CD14-positive monocyte (primary cell): ENCODE results near the gene COQ8A. TPM values are rescaled to one million over a fixed set of nuclear protein-coding genes. Genes with fewer than 3 reads are reported as not detected.

Experiments used
- DNase-seq, 3 donors: peaks; one replicate each; pipeline ENCODE4 v3.0.0-alpha.2; 2011 to 2022
- H2AFZ ChIP-seq: 2 replicates; pipeline ENCODE4 v1.6.0; 2012; ENCODE audit warnings: mild to moderate bottlenecking, low read depth, low read length, inconsistent platforms; ENCODE audit not compliant: insufficient read depth, poor library complexity, severe bottlenecking
- H3K27ac ChIP-seq, 2 donors: 1 replicate in 1 of 2; 2 replicates in 1 of 2; pipeline ENCODE4 v1.5.1; 2012 to 2013; ENCODE audit warnings: low read length in 2 of 2, control low read depth in 1 of 2, inconsistent platforms in 1 of 2, low read depth in 1 of 2, mild to moderate bottlenecking in 1 of 2
- H3K27me3 ChIP-seq, 2 donors: one replicate each; pipeline versions ENCODE4 v1.6.0 to v1.6.1; 2011 to 2013; ENCODE audit warnings: low read length in 2 of 2; ENCODE audit not compliant: control insufficient read depth in 2 of 2, insufficient read depth in 2 of 2
- H3K36me3 ChIP-seq, 2 donors: replicated peaks in 1 of 2; 1 replicate in 1 of 2; 2 replicates in 1 of 2; pipeline versions ENCODE4 v1.5.1 to v1.6.1; 2012 to 2013; ENCODE audit warnings: low read length in 2 of 2, control low read depth in 1 of 2, inconsistent platforms in 1 of 2, mild to moderate bottlenecking in 1 of 2; ENCODE audit not compliant: insufficient read depth in 2 of 2, control insufficient read depth in 1 of 2
- H3K4me1 ChIP-seq, 2 donors: 1 replicate in 1 of 2; 2 replicates in 1 of 2; pipeline versions ENCODE4 v1.5.1 to v1.6.1; 2012 to 2013; ENCODE audit warnings: low read length in 2 of 2, control low read depth in 1 of 2, inconsistent platforms in 1 of 2, mild to moderate bottlenecking in 1 of 2, moderate library complexity in 1 of 2; ENCODE audit not compliant: insufficient read depth in 2 of 2, control insufficient read depth in 1 of 2
- H3K4me2 ChIP-seq: replicated peaks from 2 replicates; pipeline ENCODE3; 2012; ENCODE audit warnings: low read length, moderate library complexity, mild to moderate bottlenecking; ENCODE audit not compliant: poor library complexity, severe bottlenecking; ENCODE audit errors: extremely low read depth
- H3K4me3 ChIP-seq, 3 experiments: fragments of 200-600 bp in 1 of 3; sonication (generic) in 1 of 3; replicated peaks in 1 of 3; 1 replicate in 2 of 3; 2 replicates in 1 of 3; pipeline ENCODE4 v1.5.1; 2011 to 2013; ENCODE audit warnings: low read length in 3 of 3, mild to moderate bottlenecking in 3 of 3, control low read depth in 2 of 3, low read depth in 2 of 3, inconsistent platforms in 1 of 3, moderate library complexity in 1 of 3
- H3K79me2 ChIP-seq: 2 replicates; pipeline ENCODE4 v1.6.0; 2012; ENCODE audit warnings: mild to moderate bottlenecking, control low read depth, inconsistent platforms, low read length, moderate library complexity; ENCODE audit not compliant: insufficient read depth
- H3K9ac ChIP-seq: 2 replicates; pipeline ENCODE4 v1.6.0; 2017; ENCODE audit warnings: low read length, mild to moderate bottlenecking; ENCODE audit not compliant: insufficient read depth, poor library complexity, severe bottlenecking
- H3K9me3 ChIP-seq, 2 donors: replicated peaks in 1 of 2; 1 replicate in 1 of 2; 2 replicates in 1 of 2; pipeline versions ENCODE4 v1.5.1 to v1.6.1; 2012 to 2013; ENCODE audit warnings: low read length in 2 of 2, control low read depth in 1 of 2; ENCODE audit not compliant: control insufficient read depth in 1 of 2, insufficient read depth in 1 of 2
- H4K20me1 ChIP-seq: 2 replicates; pipeline ENCODE4 v1.6.0; 2012; ENCODE audit warnings: mild to moderate bottlenecking, low read length, control low read depth, moderate library complexity; ENCODE audit not compliant: insufficient read depth
- H3K27ac Mint-ChIP-seq, 7 donors: one replicate each; pipeline ENCODE4 v1.8.0; 2020; ENCODE audit warnings: mild to moderate bottlenecking in 7 of 7, mixed read lengths in 7 of 7, moderate library complexity in 6 of 7, inconsistent platforms in 2 of 7
- H3K27me3 Mint-ChIP-seq, 3 donors: one replicate each; pipeline ENCODE4 v1.8.0; 2021 to 2022; ENCODE audit warnings: low read depth in 3 of 3, mild to moderate bottlenecking in 3 of 3, mixed read lengths in 3 of 3, moderate library complexity in 3 of 3, inconsistent platforms in 1 of 3
- H3K36me3 Mint-ChIP-seq, 2 donors: one replicate each; pipeline ENCODE4 v1.8.0; 2020; ENCODE audit warnings: mixed read lengths in 2 of 2, inconsistent platforms in 1 of 2, mild to moderate bottlenecking in 1 of 2
- H3K4me1 Mint-ChIP-seq: one replicate; pipeline ENCODE4 v1.8.0; 2020; ENCODE audit warnings: mild to moderate bottlenecking, mixed read lengths
- H3K4me3 Mint-ChIP-seq, 2 donors: one replicate each; pipeline ENCODE4 v1.8.0; 2020; ENCODE audit warnings: mild to moderate bottlenecking in 2 of 2, mixed read lengths in 2 of 2, moderate library complexity in 1 of 2
- H3K9me3 Mint-ChIP-seq, 7 donors: one replicate each; pipeline ENCODE4 v1.8.0; 2020 to 2022; ENCODE audit warnings: mixed read lengths in 7 of 7, mild to moderate bottlenecking in 6 of 7, moderate library complexity in 6 of 7, inconsistent platforms in 2 of 7
- WGBS: methylation state at CpG from one replicate; pipeline ENCODE4 v1.1.5; 2013; ENCODE audit warnings: missing lambda C conversion rate; ENCODE audit not compliant: insufficient coverage; 5-methylcytosine and 5-hydroxymethylcytosine counted together
- intact Hi-C, 2 donors: fragments of 100-400 bp; cut with micrococcal nuclease; formaldehyde crosslinking; loops; one replicate each; pipeline versions ENCODE4 v1.15.0 to v1.15.1; 2023
- polyA plus RNA-seq, 3 donors: library from polyadenylated mRNA; depleted of rRNA in 1 of 3; unstranded in 2 of 3; stranded (reverse) in 1 of 3; fragments of 300-500 nt in 2 of 3; fragments of >200 nt in 1 of 3; fragmentation: Illumina TruSeq in 2 of 3; gene quantifications; 1 replicate in 2 of 3; 2 replicates in 1 of 3; pipeline ENCODE4 v1.2.3, GENCODE V29; 2012 to 2021
- TF ChIP-seq, protein P1 (sequence below): fragments of 200-600 bp; IDR thresholded peaks from one replicate; pipeline ENCODE4 v1.8.0; 2022; ENCODE audit warnings: antibody characterized with exemption, mild to moderate bottlenecking

Gene COQ8A
- polyA plus RNA-seq, 3 donors, result 33.1 to 44.7 (median 38.2) TPM

DNA sequence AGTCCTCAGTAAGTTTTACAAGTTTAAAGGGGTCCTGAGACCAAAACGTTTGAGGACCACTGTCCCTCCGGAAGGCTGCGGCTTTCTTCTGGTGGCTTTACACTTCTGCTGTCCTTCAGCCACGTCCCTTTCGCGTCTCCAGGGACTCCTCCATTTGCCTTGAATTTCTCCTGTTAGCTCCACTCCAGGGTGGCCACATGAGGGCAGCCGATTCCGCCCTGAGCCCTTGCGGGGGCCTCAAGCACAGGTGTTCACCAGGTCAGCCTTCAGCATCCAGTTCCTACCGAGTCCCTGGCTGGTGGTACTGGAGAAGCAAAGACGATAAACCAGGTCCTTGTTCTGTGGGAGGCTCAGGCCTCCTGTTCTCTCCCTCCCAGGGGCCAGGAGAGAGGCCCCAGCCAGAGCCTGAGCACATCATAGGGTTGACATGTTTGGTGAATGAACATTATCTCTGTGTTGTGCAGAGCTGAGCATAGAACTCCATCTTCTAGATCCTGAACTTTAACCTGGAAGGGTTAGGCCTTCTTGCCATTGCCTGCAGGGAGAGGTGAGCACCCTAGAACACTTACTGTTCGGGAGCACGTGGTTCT lies 27.4 kb upstream of the COQ8A start:
- H2AFZ ChIP-seq, result peak overlapping the region; percentile 53
- H3K27me3 Mint-ChIP-seq, result no peaks in the 10 kb centered on the region

DNA sequence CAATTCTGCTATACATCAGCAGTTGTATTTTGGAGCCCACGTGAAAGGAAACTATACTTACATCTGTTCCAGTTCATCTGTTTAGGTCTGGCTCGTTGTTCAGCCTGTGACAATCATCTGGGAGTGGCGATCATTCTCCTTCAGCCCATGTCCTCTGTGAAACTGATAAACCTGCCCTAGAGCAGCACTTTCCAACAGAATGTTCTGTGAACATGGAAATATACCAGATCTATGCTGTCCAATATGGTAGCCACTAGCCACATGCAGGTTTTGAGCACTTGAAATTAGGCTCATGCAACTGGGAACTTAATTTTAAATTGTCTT lies 24.5 kb upstream of the COQ8A start:
- intact Hi-C loops, result no loop called here
- peaks cover 0 to 4% (median 2%) of the 10 kb centered on the region in 7 donors for H3K9me3 Mint-ChIP-seq

More for the DNA sequence above, 27.4 kb upstream of the COQ8A start:
- Histone ChIP-seq H3K9ac (peak overlapping the region; percentile 7), H3K4me1 (no peaks in the 10 kb centered on the region), H3K79me2 (no peaks in the 10 kb centered on the region), H3K27ac (no peak overlapping the region), H3K4me3 (no peak overlapping the region), H3K9me3 (no peaks in the 10 kb centered on the region), H3K4me2 (no peak overlapping the region), H3K27me3 (no peaks in the 10 kb centered on the region), H4K20me1 (no peaks in the 10 kb centered on the region), H3K36me3 (no peaks in the 10 kb centered on the region)
- Mint-ChIP-seq H3K4me1 (peaks cover 2% of the 10 kb centered on the region), H3K9me3 (no peaks in the 10 kb centered on the region), H3K27ac (no peak overlapping the region), H3K4me3 (no peak overlapping the region), H3K36me3 (no peaks in the 10 kb centered on the region)
- intact Hi-C loops, result no loop called here
- peak in 2 of 3 donors; percentile 10 to 17 for DNase-seq
- TF ChIP-seq, protein P1, sequence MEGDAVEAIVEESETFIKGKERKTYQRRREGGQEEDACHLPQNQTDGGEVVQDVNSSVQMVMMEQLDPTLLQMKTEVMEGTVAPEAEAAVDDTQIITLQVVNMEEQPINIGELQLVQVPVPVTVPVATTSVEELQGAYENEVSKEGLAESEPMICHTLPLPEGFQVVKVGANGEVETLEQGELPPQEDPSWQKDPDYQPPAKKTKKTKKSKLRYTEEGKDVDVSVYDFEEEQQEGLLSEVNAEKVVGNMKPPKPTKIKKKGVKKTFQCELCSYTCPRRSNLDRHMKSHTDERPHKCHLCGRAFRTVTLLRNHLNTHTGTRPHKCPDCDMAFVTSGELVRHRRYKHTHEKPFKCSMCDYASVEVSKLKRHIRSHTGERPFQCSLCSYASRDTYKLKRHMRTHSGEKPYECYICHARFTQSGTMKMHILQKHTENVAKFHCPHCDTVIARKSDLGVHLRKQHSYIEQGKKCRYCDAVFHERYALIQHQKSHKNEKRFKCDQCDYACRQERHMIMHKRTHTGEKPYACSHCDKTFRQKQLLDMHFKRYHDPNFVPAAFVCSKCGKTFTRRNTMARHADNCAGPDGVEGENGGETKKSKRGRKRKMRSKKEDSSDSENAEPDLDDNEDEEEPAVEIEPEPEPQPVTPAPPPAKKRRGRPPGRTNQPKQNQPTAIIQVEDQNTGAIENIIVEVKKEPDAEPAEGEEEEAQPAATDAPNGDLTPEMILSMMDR, result peak; percentile 30
- WGBS, result 24% methylated on average over 11 of the region's 13 CpGs

More for the DNA sequence above, 24.5 kb upstream of the COQ8A start:
- Histone ChIP-seq H4K20me1 (no peaks in the 10 kb centered on the region), H3K9me3 (no peaks in the 10 kb centered on the region), H3K79me2 (no peaks in the 10 kb centered on the region), H3K4me2 (no peak overlapping the region), H3K27ac (no peak overlapping the region), H3K36me3 (no peaks in the 10 kb centered on the region), H3K27me3 (no peaks in the 10 kb centered on the region), H3K9ac (no peak overlapping the region), H2AFZ (no peak overlapping the region), H3K4me1 (no peaks in the 10 kb centered on the region), H3K4me3 (no peak overlapping the region)
- H3K4me1 Mint-ChIP-seq, result peaks cover 2% of the 10 kb centered on the region
- no peak overlapping the region for H3K4me3 Mint-ChIP-seq
- no peak overlapping the region for H3K27ac Mint-ChIP-seq
- TF ChIP-seq, protein P1, result no peak
- no peak for DNase-seq
- WGBS, result 90% methylated on average over 2 of the region's 3 CpGs
- H3K27me3 Mint-ChIP-seq, result no peaks in the 10 kb centered on the region
- H3K36me3 Mint-ChIP-seq, result no peaks in the 10 kb centered on the region
